Measurements from ENCODE around the gene MAB21L1.

Gene MAB21L1

GRCh38 chr13:35480346-35480745 lies 3.9 kb upstream of the MAB21L1 start:
- Histone ChIP-seq H2AFZ (ENCODE audit: low read depth) (no peak overlapping the region), H3K4me2 (no peak overlapping the region), H3K4me1 (ENCODE audit: low read depth, poor library complexity, severe bottlenecking) (no peaks in the 10 kb centered on the region), H3K4me3 (IDR thresholded peaks at IDR 0.05; ENCODE audit: insufficient read depth, low read depth, low read length) (no peak overlapping the region), H3K79me2 (ENCODE audit: insufficient read depth, low read depth) (no peaks in the 10 kb centered on the region), H3K9ac (no peak overlapping the region), H3K27ac (no peak overlapping the region), H3K36me3 (ENCODE audit: insufficient read depth) (no peaks in the 10 kb centered on the region), H3K27me3 (ENCODE audit: insufficient read depth, low read depth) (no peaks in the 10 kb centered on the region), H4K20me1 (ENCODE audit: insufficient read depth) (no peaks in the 10 kb centered on the region)
- TF ChIP-seq, protein P1, sequence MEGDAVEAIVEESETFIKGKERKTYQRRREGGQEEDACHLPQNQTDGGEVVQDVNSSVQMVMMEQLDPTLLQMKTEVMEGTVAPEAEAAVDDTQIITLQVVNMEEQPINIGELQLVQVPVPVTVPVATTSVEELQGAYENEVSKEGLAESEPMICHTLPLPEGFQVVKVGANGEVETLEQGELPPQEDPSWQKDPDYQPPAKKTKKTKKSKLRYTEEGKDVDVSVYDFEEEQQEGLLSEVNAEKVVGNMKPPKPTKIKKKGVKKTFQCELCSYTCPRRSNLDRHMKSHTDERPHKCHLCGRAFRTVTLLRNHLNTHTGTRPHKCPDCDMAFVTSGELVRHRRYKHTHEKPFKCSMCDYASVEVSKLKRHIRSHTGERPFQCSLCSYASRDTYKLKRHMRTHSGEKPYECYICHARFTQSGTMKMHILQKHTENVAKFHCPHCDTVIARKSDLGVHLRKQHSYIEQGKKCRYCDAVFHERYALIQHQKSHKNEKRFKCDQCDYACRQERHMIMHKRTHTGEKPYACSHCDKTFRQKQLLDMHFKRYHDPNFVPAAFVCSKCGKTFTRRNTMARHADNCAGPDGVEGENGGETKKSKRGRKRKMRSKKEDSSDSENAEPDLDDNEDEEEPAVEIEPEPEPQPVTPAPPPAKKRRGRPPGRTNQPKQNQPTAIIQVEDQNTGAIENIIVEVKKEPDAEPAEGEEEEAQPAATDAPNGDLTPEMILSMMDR (conservative IDR thresholded peaks at IDR 0.05; ENCODE audit: low read depth, low read length): no peak

GRCh38 chr13:35479706-35480105 lies 3.2 kb upstream of the MAB21L1 start:
- Histone ChIP-seq H3K36me3 (ENCODE audit: insufficient read depth) (no peaks in the 10 kb centered on the region), H3K4me1 (ENCODE audit: low read depth, poor library complexity, severe bottlenecking) (no peaks in the 10 kb centered on the region), H3K27ac (no peak overlapping the region), H3K9ac (no peak overlapping the region), H2AFZ (ENCODE audit: low read depth) (no peak overlapping the region), H4K20me1 (ENCODE audit: insufficient read depth) (no peaks in the 10 kb centered on the region), H3K27me3 (ENCODE audit: insufficient read depth, low read depth) (no peaks in the 10 kb centered on the region), H3K79me2 (ENCODE audit: insufficient read depth, low read depth) (no peaks in the 10 kb centered on the region), H3K4me3 (IDR thresholded peaks at IDR 0.05; ENCODE audit: insufficient read depth, low read depth, low read length) (no peak overlapping the region), H3K4me2 (no peak overlapping the region)
- TF ChIP-seq, protein P1 (conservative IDR thresholded peaks at IDR 0.05; ENCODE audit: low read depth, low read length): no peak

DNA sequence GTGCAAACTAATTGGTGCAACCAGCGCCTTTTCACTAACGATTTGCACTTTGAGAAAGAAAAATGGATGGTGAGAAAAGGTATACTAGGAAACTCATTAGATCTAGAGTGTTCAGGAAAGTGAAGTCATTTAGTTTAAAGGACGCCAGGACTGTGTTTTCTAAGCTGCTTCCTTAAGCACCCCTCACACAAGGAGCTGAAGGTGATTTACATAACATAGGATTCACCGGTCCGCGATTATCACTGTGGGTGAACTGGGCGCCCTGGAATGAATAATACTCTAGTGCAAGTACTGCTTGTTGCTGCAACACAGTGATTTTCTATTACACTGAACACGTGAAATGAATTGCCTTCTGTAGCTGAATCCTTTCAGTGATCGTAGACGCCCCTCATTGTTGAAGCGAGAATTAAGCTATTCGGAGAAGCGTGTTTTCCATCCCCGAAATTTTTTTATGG lies 2.6 kb upstream of the MAB21L1 start:
- H3K4me2 ChIP-seq: no peak overlapping the region
- no peaks in the 10 kb centered on the region for H3K79me2 ChIP-seq (ENCODE audit: insufficient read depth, low read depth)
- TF ChIP-seq, protein P1 (conservative IDR thresholded peaks at IDR 0.05; ENCODE audit: low read depth, low read length): no peak
- H3K27ac ChIP-seq: no peak overlapping the region
- no peaks in the 10 kb centered on the region for H3K4me1 ChIP-seq (ENCODE audit: low read depth, poor library complexity, severe bottlenecking)
- H3K9ac ChIP-seq: no peak overlapping the region
- H3K27me3 ChIP-seq (ENCODE audit: insufficient read depth, low read depth): no peaks in the 10 kb centered on the region
- H4K20me1 ChIP-seq (ENCODE audit: insufficient read depth): no peaks in the 10 kb centered on the region
- H3K4me3 ChIP-seq (IDR thresholded peaks at IDR 0.05; ENCODE audit: insufficient read depth, low read depth, low read length): no peak overlapping the region
- no peaks in the 10 kb centered on the region for H3K36me3 ChIP-seq (ENCODE audit: insufficient read depth)
- H2AFZ ChIP-seq (ENCODE audit: low read depth): no peak overlapping the region

GRCh38 chr13:35478271-35479037 lies 2.0 kb upstream of the MAB21L1 start:
- H3K4me3 ChIP-seq (IDR thresholded peaks at IDR 0.05; ENCODE audit: insufficient read depth, low read depth, low read length): no peak overlapping the region
- no peak overlapping the region for H3K4me2 ChIP-seq
- TF ChIP-seq, protein P1 (conservative IDR thresholded peaks at IDR 0.05; ENCODE audit: low read depth, low read length): no peak

More at GRCh38 chr13:35478271-35479037, 2.0 kb upstream of the MAB21L1 start:
- no peaks in the 10 kb centered on the region for H4K20me1 ChIP-seq (ENCODE audit: insufficient read depth)
- H3K79me2 ChIP-seq (ENCODE audit: insufficient read depth, low read depth): no peaks in the 10 kb centered on the region
- no peak overlapping the region for H3K27ac ChIP-seq
- no peaks in the 10 kb centered on the region for H3K36me3 ChIP-seq (ENCODE audit: insufficient read depth)
- H3K4me1 ChIP-seq (ENCODE audit: low read depth, poor library complexity, severe bottlenecking): no peaks in the 10 kb centered on the region
- H3K9ac ChIP-seq: no peak overlapping the region
- H3K27me3 ChIP-seq (ENCODE audit: insufficient read depth, low read depth): no peaks in the 10 kb centered on the region
- H2AFZ ChIP-seq (ENCODE audit: low read depth): no peak overlapping the region

All from KMS-11 (cell line).